ENCODE measurements around the gene CMTM7. TPM values are rescaled to one million over a fixed set of nuclear protein-coding genes. Genes with fewer than 3 reads are reported as not detected.

CMTM7 gene
- total and polyA plus RNA-seq, 10 of the 15 experiments (the other 5 are each of a cell fraction or from before 2014, with no cell fraction given) = 3.7 to 36.4 (median 14.7) TPM

- TF ChIP-seq ZBTB40 (IDR thresholded peaks at IDR 0.05; ENCODE audit: borderline replicate concordance) = no peak
- TF ChIP-seq FOS (IDR thresholded peaks at IDR 0.05; ENCODE audit: borderline replicate concordance, extremely low read depth, insufficient read length) = no peak
- TF ChIP-seq SREBF1 (IDR thresholded peaks at IDR 0.05; ENCODE audit: low read length) = no peak
These were observed 31.7 kb upstream of the CMTM7 start (continued) for GRCh38 chr3:32359766-32360492.

- ChIA-PET POLR2A (interaction anchor here (1.0 kb wide), 1 partner anchor 15 kb away, joined by 3 read pairs; no protein-coding TSS in a partner anchor), RAD21 (ENCODE audit: unreplicated experiment) (interaction anchor here (1.7 kb wide), 1 partner anchor 14 kb away, joined by 5 read pairs; no protein-coding TSS in a partner anchor), CTCF (interaction anchor here (1.0 to 1.1 kb wide), 2 partner anchors 11 to 39 kb away, joined by 3 read pairs; no protein-coding TSS in a partner anchor), SMC1A (ENCODE audit: uncharacterized antibody, unreplicated experiment) (no interaction called here)
- H3K36me3 ChIP-seq (ENCODE audit: control insufficient read depth in 2 of 2, insufficient read depth in 2 of 2, low read length in 1 of 2) = no peaks in the 10 kb centered on the region
- peaks cover 0 to 2% of the 10 kb centered on the region in 2 experiments; a peak in 2 of 4 replicates for H3K27me3 ChIP-seq (replicated peaks in 1 of 2; ENCODE audit: control insufficient read depth in 2 of 2, insufficient read depth in 2 of 2, low read length in 1 of 2)
- H3K9ac ChIP-seq (ENCODE audit: control insufficient read depth, insufficient read depth, low read length) = no peak overlapping the region
- no peak overlapping the region for H3K4me2 ChIP-seq (ENCODE audit: control insufficient read depth, insufficient read depth)
- H2AFZ ChIP-seq (ENCODE audit: control insufficient read depth, low read depth, low read length) = no peak overlapping the region
- in situ Hi-C loops (cut with MboI) = no loop called here
- TF ChIP-seq NRF1 (conservative IDR thresholded peaks at IDR 0.05; ENCODE audit: low read depth, low read length) (no peak), GATAD2B (conservative IDR thresholded peaks at IDR 0.05; ENCODE audit: low read depth) (no peak), JUND (IDR thresholded peaks at IDR 0.05; ENCODE audit: low read depth, low read length) (no peak), CTCF (IDR thresholded peaks at IDR 0.05 in 2 of 3, conservative IDR thresholded peaks at IDR 0.05 in 1 of 3; ENCODE audit: control insufficient read depth in 2 of 3, extremely low read depth in 1 of 3, insufficient read depth in 1 of 3, low read depth in 3 of 3, low read length in 3 of 3) (no peak), ZBED1 (IDR thresholded peaks at IDR 0.05; ENCODE audit: borderline replicate concordance) (no peak), RBBP5 (conservative IDR thresholded peaks at IDR 0.05) (no peak), HDAC6 (IDR thresholded peaks at IDR 0.05; ENCODE audit: unreplicated experiment) (no peak), ZNF622 (IDR thresholded peaks at IDR 0.05) (no peak), CHD2 (IDR thresholded peaks at IDR 0.05; ENCODE audit: borderline replicate concordance, low read depth, low read length) (no peak), SMARCA5 (IDR thresholded peaks at IDR 0.05) (no peak), MEF2B (IDR thresholded peaks at IDR 0.05; ENCODE audit: partially characterized antibody, poor library complexity, severe bottlenecking) (no peak), ATF3 (IDR thresholded peaks at IDR 0.05; ENCODE audit: borderline replicate concordance, extremely low read depth, low read depth, low read length) (no peak)
- H3K4me3 ChIP-seq = no peak overlapping the region
- no peaks in the 10 kb centered on the region for H3K9me3 ChIP-seq (replicated peaks; ENCODE audit: control insufficient read depth, insufficient read depth, low read length)
- FAIRE-seq = no peak
- ATAC-seq = no peak
- WGBS (ENCODE audit: insufficient coverage, insufficient replicate concordance, low lambda C conversion rate, missing lambda C conversion rate) = 18% methylated on average over 4 of the region's 4 CpGs
- intact Hi-C loops (cut with micrococcal nuclease; ENCODE audit: unreplicated experiment) = no loop called here
- H3K79me2 ChIP-seq (ENCODE audit: control insufficient read depth, insufficient read depth, low read length) = no peaks in the 10 kb centered on the region
- no peaks in the 10 kb centered on the region for H3K4me1 ChIP-seq (ENCODE audit: control insufficient read depth, insufficient read depth, low read length)
- BruUV-seq (replicated peaks) = no TSS peak
- H4K20me1 ChIP-seq (ENCODE audit: control insufficient read depth, insufficient read depth) = no peaks in the 10 kb centered on the region
- no peak overlapping the region for H3K27ac ChIP-seq (ENCODE audit: control insufficient read depth, insufficient read depth)
- no peak for DNase-seq (ENCODE audit: low read depth, low spot score)
These were observed 31.2 kb upstream of the CMTM7 start for GRCh38 chr3:32360493-32360827.
